K562 (cell line): ENCODE results near the gene TGFBR3L. TPM values are rescaled to one million over a fixed set of nuclear protein-coding genes. Genes with fewer than 3 reads are reported as not detected.
A peak's percentile ranks its signal among the peaks of the same experiment; 100 is the strongest.

Experiments used
- ATAC-seq: fragments of 200-7000 bp; cut with Tn5 transposase; 3 replicates; pipeline ENCODE4 v1.9.1; 2020; ENCODE audit warnings: moderate library complexity
- BruUV-seq: library from RNA; stranded (reverse); fragments of 400-500 nt; replicated peaks from 2 replicates; lab custom pipeline; 2021; lab: Mats Ljungman, UMichigan
- CTCF ChIA-PET: fragments of 300-600 bp; formaldehyde crosslinking; extraction: SDS; loops from one replicate; lab custom pipeline; 2021; ENCODE audit warnings: low intra/inter-chr PET ratio; lab: Yijun Ruan, JAX
- POLR2A ChIA-PET: fragments of 300-600, 350-650 bp; sonication (Branson Sonifier 250); formaldehyde crosslinking; extraction: SDS; loops from one replicate; lab custom pipeline; 2021; ENCODE audit warnings: antibody characterized with exemption, inconsistent platforms; lab: Yijun Ruan, JAX
- DNase-seq, 4 experiments: peaks; one replicate each; pipeline versions ENCODE4 v3.0.0 to v3.0.0-alpha.2; 2011 to 2018; ENCODE audit warnings: low spot score in 3 of 4, mixed read lengths in 3 of 4; ENCODE audit errors: extremely low read depth in 1 of 4
- FAIRE-seq: peaks from 2 replicates; lab custom pipeline; 2011; peaks lifted over from hg19 to GRCh38; lab: Jason Lieb, UNC
- H2AFZ ChIP-seq: 2 replicates; pipeline ENCODE4 v1.6.0; 2011; ENCODE audit warnings: low read depth, low read length, control low read depth, inconsistent platforms
- H3K27ac ChIP-seq: fragments of 200-600 bp; 3 replicates; pipeline ENCODE4 v1.8.0; 2011; ENCODE audit warnings: low read depth, mild to moderate bottlenecking, control low read depth, inconsistent platforms, low read length, moderate library complexity, mixed read lengths; ENCODE audit errors: extremely low read depth
- H3K27me3 ChIP-seq, 2 experiments: fragments of 300-600 bp in 1 of 2; 2 replicates in 1 of 2; 3 replicates in 1 of 2; pipeline versions ENCODE4 v1.6.0 to v1.8.0; 2011; ENCODE audit warnings: inconsistent platforms in 2 of 2, low read length in 2 of 2, mild to moderate bottlenecking in 1 of 2, mixed read lengths in 1 of 2, moderate library complexity in 1 of 2; ENCODE audit not compliant: control insufficient read depth in 2 of 2, insufficient read depth in 2 of 2
- H3K36me3 ChIP-seq: fragments of 300-600 bp; 3 replicates; pipeline ENCODE4 v1.8.0; 2011; ENCODE audit warnings: mild to moderate bottlenecking, low read length, inconsistent platforms; ENCODE audit not compliant: control insufficient read depth, insufficient read depth
- H3K4me1 ChIP-seq, 2 experiments: fragments of 200-600 bp in 1 of 2; replicated peaks in 1 of 2; 2 replicates in 1 of 2; 3 replicates in 1 of 2; pipeline versions ENCODE4 v1.5.1 to v1.8.0; 2011; ENCODE audit warnings: inconsistent platforms in 2 of 2, low read length in 2 of 2, mild to moderate bottlenecking in 1 of 2, mixed read lengths in 1 of 2, moderate library complexity in 1 of 2; ENCODE audit not compliant: control insufficient read depth in 2 of 2, insufficient read depth in 2 of 2
- H3K4me2 ChIP-seq: 2 replicates; pipeline ENCODE4 v1.6.1; 2011; ENCODE audit warnings: low read length, control low read depth, inconsistent platforms, mixed read lengths; ENCODE audit not compliant: insufficient read depth
- H3K4me3 ChIP-seq: fragments of 200-600 bp; sonication (generic), shearing (Covaris generic); 2 replicates; pipeline ENCODE4 v1.5.1; 2016; ENCODE audit warnings: control low read depth, inconsistent platforms
- H3K79me2 ChIP-seq: fragments of 200-600 bp; 3 replicates; pipeline ENCODE4 v1.8.0; 2011; ENCODE audit warnings: low read length, inconsistent platforms; ENCODE audit not compliant: control insufficient read depth, insufficient read depth
- H3K9ac ChIP-seq, 2 experiments: 2 replicates each; pipeline versions ENCODE4 v1.6.0 to v1.6.1; 2011; ENCODE audit warnings: low read depth in 2 of 2, low read length in 2 of 2, control low read depth in 1 of 2, inconsistent platforms in 1 of 2, mild to moderate bottlenecking in 1 of 2, mixed read lengths in 1 of 2; ENCODE audit not compliant: insufficient read depth in 1 of 2
- H3K9me1 ChIP-seq: one replicate; pipeline ENCODE4 v1.6.0; 2011; ENCODE audit warnings: inconsistent platforms, mild to moderate bottlenecking, low read length, moderate library complexity; ENCODE audit not compliant: control insufficient read depth, insufficient read depth
- H3K9me3 ChIP-seq: replicated peaks from 2 replicates; pipeline ENCODE4 v1.5.1; 2011; ENCODE audit warnings: low read depth, low read length, inconsistent platforms; ENCODE audit not compliant: control insufficient read depth, insufficient read depth
- H4K20me1 ChIP-seq: replicated peaks from 2 replicates; pipeline ENCODE4 v1.6.1; 2011; ENCODE audit warnings: low read length, inconsistent platforms, mixed read lengths; ENCODE audit not compliant: control insufficient read depth, insufficient read depth
- GTF2E2 ChIP-seq: fragments of 200-800 bp; sonication (Bioruptor generic); IDR thresholded peaks from 2 replicates; pipeline ENCODE4 v1.6.1; 2016; ENCODE audit warnings: missing genetic modification characterization, missing compliant biosample characterization
- IFI16 ChIP-seq: fragments of 250-450 bp; sonication (Bioruptor Pico); IDR thresholded peaks from 2 replicates; pipeline ENCODE4 v2.1.2; 2022; ENCODE audit warnings: mild to moderate bottlenecking, inconsistent platforms
- IRF2 ChIP-seq: sonication (generic); formaldehyde crosslinking; IDR thresholded peaks from 2 replicates; pipeline ENCODE4 v1.8.1; 2022; ENCODE audit warnings: mild to moderate bottlenecking, missing genetic modification reagents
- KDM1A ChIP-seq, 2 experiments: fragments of 450-650 bp; IDR thresholded peaks; 2 replicates each; pipeline ENCODE4 v1.6.1; 2016; ENCODE audit warnings: mild to moderate bottlenecking in 2 of 2
- NFE2L1 ChIP-seq: fragments of 450-650 bp; IDR thresholded peaks from 2 replicates; pipeline ENCODE4 v1.6.1; 2016; ENCODE audit warnings: missing genetic modification characterization, low read depth, mild to moderate bottlenecking, missing compliant biosample characterization, moderate library complexity, borderline replicate concordance
- PHF21A ChIP-seq: fragments of 450-650 bp; IDR thresholded peaks from 2 replicates; pipeline ENCODE4 v1.6.1; 2017; ENCODE audit warnings: low read depth, borderline replicate concordance
- POLR2G ChIP-seq: fragments of 200-400 bp; formaldehyde crosslinking; IDR thresholded peaks from 2 replicates; pipeline ENCODE4 v1.6.1; 2017; ENCODE audit warnings: low read depth, mild to moderate bottlenecking, antibody characterized with exemption, low read length, moderate library complexity
- RBFOX2 ChIP-seq: fragments of 200-400 bp; formaldehyde crosslinking; IDR thresholded peaks from 2 replicates; pipeline ENCODE4 v1.6.1; 2017; ENCODE audit warnings: low read depth, mild to moderate bottlenecking, low read length, moderate library complexity
- ZNF277 ChIP-seq: fragments of 250-450 bp; sonication (Bioruptor Pico); IDR thresholded peaks from 2 replicates; pipeline ENCODE4 v1.8.0; 2022; ENCODE audit warnings: inconsistent platforms, mild to moderate bottlenecking, moderate library complexity, borderline replicate concordance
- WGBS: fragments of 100-300 bp; shearing (Covaris generic); methylation state at CpG from one replicate; pipeline ENCODE4 v1.1.6; 2016; ENCODE audit warnings: low coverage, mixed read lengths; ENCODE audit not compliant: insufficient coverage; ENCODE audit errors: missing lambda C conversion rate; 5-methylcytosine and 5-hydroxymethylcytosine counted together
- in situ Hi-C: fragments of 300-500 bp; cut with MboI; formaldehyde crosslinking; loops from 4 replicates; pipeline ENCODE4 v1.15.0; 2018; ENCODE audit warnings: inconsistent platforms, mixed read lengths
- intact Hi-C: fragments of 100-400 bp; cut with micrococcal nuclease; formaldehyde crosslinking; loops from 2 replicates; pipeline ENCODE4 v1.14.2; 2022
- polyA plus RNA-seq, 8 experiments: library from polyadenylated mRNA; depleted of rRNA in 4 of 8; stranded (reverse) in 5 of 8; unstranded in 3 of 8; fragments of >200 nt; fragmentation: Nextera tagmentation in 2 of 8; fragmentation: Illumina TruSeq in 1 of 8; extraction: Ambion mirVana in 2 of 8; extraction: Trizol in 1 of 8; gene quantifications; 2 replicates each; pipeline versions ENCODE4 v1.2.1 to v1.2.3, GENCODE V29; 2011 to 2014; ENCODE audit warnings: inconsistent platforms in 1 of 8, missing spikeins in 1 of 8
- total RNA-seq, 7 experiments: library from RNA; depleted of rRNA in 6 of 7; stranded (reverse); fragments of >200 nt in 6 of 7; fragmentation: Illumina TruSeq in 2 of 7; extraction: Trizol in 2 of 7; gene quantifications; 2 replicates each; pipeline versions ENCODE4 v1.2.1 to v1.2.3, GENCODE V29; 2011 to 2021; ENCODE audit warnings: low replicate concordance in 1 of 7

The TGFBR3L gene
- total and polyA plus RNA-seq, 9 of the 15 experiments (the other 6 are each of a cell fraction or from before 2014, with no cell fraction given), result not detected

- ATAC-seq (no peak), FAIRE-seq (no peak), DNase-seq (no peak)
- Histone ChIP-seq H3K4me3 (no peak overlapping the region), H3K27me3 (no peaks in the 10 kb centered on the region), H3K9me3 (no peaks in the 10 kb centered on the region), H3K79me2 (peaks cover 3% of the 10 kb centered on the region; the same call in 1 of the 3 replicates), H3K27ac (no peak overlapping the region), H2AFZ (no peak overlapping the region), H4K20me1 (peaks cover 11% of the 10 kb centered on the region), H3K36me3 (peaks cover 86% of the 10 kb centered on the region), H3K4me1 (peaks cover 0 to 53% of the 10 kb centered on the region in 2 experiments; a peak in 3 of 5 replicates), H3K9me1 (no peaks in the 10 kb centered on the region), H3K9ac (no peak overlapping the region), H3K4me2 (no peak overlapping the region)
- BruUV-seq, result no TSS peak
- in situ Hi-C loops, result no loop called here
- intact Hi-C loops, result no loop called here
- POLR2A ChIA-PET, result interaction anchor here (0.7 to 1.1 kb wide), 2 partner anchors 10 to 101 kb away, joined by 3 to 4 read pairs; partner anchors contain the start of gene TIMM44
- CTCF ChIA-PET, result no interaction called here
- WGBS, result 89% methylated on average over 10 of the region's 10 CpGs
- TF ChIP-seq PHF21A (no peak), KDM1A (IDR thresholded peaks at IDR 0.05) (no peak), IFI16 (CRISPR knock-in tag) (no peak), POLR2G (peak; percentile 59), GTF2E2 (no peak), RBFOX2 (peak; percentile 60), IRF2 (no peak), NFE2L1 (tag) (no peak), ZNF277 (CRISPR knock-in tag) (no peak)
Observed at GRCh38 chr19:7932930-7933300, 18.3 kb downstream of the TGFBR3L start.
